ENCODE results near the gene EEF1B2. TPM values are rescaled to one million over a fixed set of nuclear protein-coding genes. Genes with fewer than 3 reads are reported as not detected.
"Not testable (repeated sequence)": the region's sequence is repeated elsewhere in the genome, so short reads cannot be mapped to it uniquely, and the experiment has no call there.

The EEF1B2 gene
- total RNA-seq, 1 donor from 2014 or later = 807 TPM

- Histone ChIP-seq H3K36me3 (peaks cover 19% of the 10 kb centered on the region), H3K27me3 (no peaks in the 10 kb centered on the region), H3K27ac (no peak overlapping the region), H2AFZ (replicated peaks) (no peak overlapping the region), H3K9me3 (ENCODE audit: low read depth) (no peaks in the 10 kb centered on the region), H4K20me1 (ENCODE audit: low read depth) (peaks cover 26% of the 10 kb centered on the region), H3K9ac (no peak overlapping the region), H3K4me1 (peaks cover 14% of the 10 kb centered on the region), H3K79me2 (ENCODE audit: low read depth) (peaks cover 48% of the 10 kb centered on the region), H3K4me3 (no peak overlapping the region), H3F3A (ENCODE audit: low read depth) (peaks cover 40% of the 10 kb centered on the region), H3K4me2 (no peak overlapping the region)
- TF ChIP-seq EZH2 (IDR thresholded peaks at IDR 0.05) (no peak), CTCF (IDR thresholded peaks at IDR 0.05) (peak; percentile 91), EZH2phosphoT487 (IDR thresholded peaks at IDR 0.05) (no peak)
- peaks cover 15% of the 10 kb centered on the region for H3K4me1 Mint-ChIP-seq
- H3K27me3 Mint-ChIP-seq (ENCODE audit: insufficient read depth, low read depth) = peaks cover 2% of the 10 kb centered on the region
- DNase-seq (ENCODE audit: low spot score) = peak; percentile 36
- peaks cover 7% of the 10 kb centered on the region for H3K9me3 Mint-ChIP-seq
- H3K36me3 Mint-ChIP-seq = peaks cover 30% of the 10 kb centered on the region
- no peak overlapping the region for H3K27ac Mint-ChIP-seq
- no peak overlapping the region for H3K4me3 Mint-ChIP-seq
These were observed 4.7 kb downstream of the EEF1B2 start for GRCh38 chr2:206164261-206164862.

- H3K4me3 Mint-ChIP-seq; H2AFZ ChIP-seq (replicated peaks); H3K36me3 ChIP-seq; H3K4me3 ChIP-seq; H3F3A ChIP-seq (ENCODE audit: low read depth); H3K9me3 ChIP-seq (ENCODE audit: low read depth); H3K27ac ChIP-seq; H3K27me3 ChIP-seq; H3K9ac ChIP-seq; H4K20me1 ChIP-seq (ENCODE audit: low read depth); DNase-seq (ENCODE audit: low spot score); H3K4me1 ChIP-seq; H3K27ac Mint-ChIP-seq; H3K27me3 Mint-ChIP-seq (ENCODE audit: insufficient read depth, low read depth); H3K4me1 Mint-ChIP-seq; H3K4me2 ChIP-seq: not testable (repeated sequence)
- Mint-ChIP-seq H3K36me3 (peaks cover 29% of the 10 kb centered on the region), H3K9me3 (peaks cover 15% of the 10 kb centered on the region)
- peaks cover 10% of the 10 kb centered on the region for H3K79me2 ChIP-seq (ENCODE audit: low read depth)
These were observed 8.5 kb downstream of the EEF1B2 start for GRCh38 chr2:206168230-206168629.

- H3K4me3 ChIP-seq; H3K4me2 ChIP-seq; H3F3A ChIP-seq (ENCODE audit: low read depth); H3K9ac ChIP-seq; H3K9me3 ChIP-seq (ENCODE audit: low read depth); H3K27ac ChIP-seq; H3K36me3 ChIP-seq; H3K4me1 Mint-ChIP-seq; H4K20me1 ChIP-seq (ENCODE audit: low read depth); H3K27ac Mint-ChIP-seq; H3K79me2 ChIP-seq (ENCODE audit: low read depth); H3K27me3 ChIP-seq; H3K4me3 Mint-ChIP-seq; DNase-seq (ENCODE audit: low spot score); H3K4me1 ChIP-seq; H3K27me3 Mint-ChIP-seq (ENCODE audit: insufficient read depth, low read depth); H2AFZ ChIP-seq (replicated peaks): not testable (repeated sequence)
- peaks cover 23% of the 10 kb centered on the region for H3K36me3 Mint-ChIP-seq
- H3K9me3 Mint-ChIP-seq = peaks cover 19% of the 10 kb centered on the region
These were observed 12.1 kb downstream of the EEF1B2 start for GRCh38 chr2:206171624-206172397.

GRCh38 chr2:206173147-206173546, 13.5 kb downstream of the EEF1B2 start:
- Mint-ChIP-seq H3K4me1 (no peaks in the 10 kb centered on the region), H3K9me3 (peaks cover 15% of the 10 kb centered on the region), H3K27me3 (ENCODE audit: insufficient read depth, low read depth) (no peaks in the 10 kb centered on the region), H3K27ac (no peak overlapping the region), H3K4me3 (no peak overlapping the region), H3K36me3 (peaks cover 17% of the 10 kb centered on the region)
- Histone ChIP-seq H2AFZ (replicated peaks) (no peak overlapping the region), H3K36me3 (peaks cover 4% of the 10 kb centered on the region), H3K27ac (no peak overlapping the region), H4K20me1 (ENCODE audit: low read depth) (no peaks in the 10 kb centered on the region), H3K9ac (no peak overlapping the region), H3K4me2 (no peak overlapping the region), H3K4me3 (no peak overlapping the region), H3K9me3 (ENCODE audit: low read depth) (no peaks in the 10 kb centered on the region), H3K27me3 (no peaks in the 10 kb centered on the region), H3K4me1 (no peaks in the 10 kb centered on the region), H3F3A (ENCODE audit: low read depth) (no peaks in the 10 kb centered on the region), H3K79me2 (ENCODE audit: low read depth) (no peaks in the 10 kb centered on the region)
- TF ChIP-seq CTCF (IDR thresholded peaks at IDR 0.05) (no peak), EZH2phosphoT487 (IDR thresholded peaks at IDR 0.05) (no peak), EZH2 (IDR thresholded peaks at IDR 0.05) (no peak)
- no peak for DNase-seq (ENCODE audit: low spot score)

All from neural progenitor cell (in vitro differentiated cells).